ENCODE data around the gene SLC26A4. TPM values are rescaled to one million over a fixed set of nuclear protein-coding genes. Genes with fewer than 3 reads are reported as not detected.

The SLC26A4 gene
- total and polyA plus RNA-seq, 9 of the 15 experiments (the other 6 are each of a cell fraction or from before 2014, with no cell fraction given) = 0.09 to 1.2 (median 0.33) TPM

- TF ChIP-seq CHD4 (IDR thresholded peaks at IDR 0.05; ENCODE audit: insufficient read depth, insufficient replicate concordance, low read depth, low read length, poor library complexity, severe bottlenecking) (no peak), ZNF263 (CRISPR knock-in tag; IDR thresholded peaks at IDR 0.05; ENCODE audit: borderline replicate concordance) (no peak; the same call in 1 of the 2 replicates), ZNF584 (CRISPR knock-in tag; IDR thresholded peaks at IDR 0.05; ENCODE audit: low read depth) (peak; percentile 93), KLF13 (tag; IDR thresholded peaks at IDR 0.05; ENCODE audit: borderline replicate concordance, low read depth) (peak; percentile 41; the same call in 1 of the 2 replicates), RHOXF2B (CRISPR knock-in tag; conservative IDR thresholded peaks at IDR 0.05) (peak; percentile 78; the same call in 1 of the 2 replicates), HMG20A (CRISPR knock-in tag; conservative IDR thresholded peaks at IDR 0.05) (0 out of 2 replicates have a peak, but pooled peaks have one; percentile 65), OTX1 (CRISPR knock-in tag; IDR thresholded peaks at IDR 0.05) (peak; percentile 79; the same call in 1 of the 2 replicates), ELF1 (tag; IDR thresholded peaks at IDR 0.05) (no peak), PRPF4 (IDR thresholded peaks at IDR 0.05; ENCODE audit: insufficient read depth, low read depth, low read length, poor library complexity, severe bottlenecking) (no peak), ARNT (IDR thresholded peaks at IDR 0.05) (peak in 1 of 2 experiments; percentile 75; a peak in 2 of 4 replicates), HDAC3 (IDR thresholded peaks at IDR 0.05; ENCODE audit: borderline replicate concordance, partially characterized antibody) (no peak), ZZZ3 (IDR thresholded peaks at IDR 0.05) (0 out of 2 replicates have a peak, but pooled peaks have one; percentile 36), HLTF (IDR thresholded peaks at IDR 0.05) (no peak), CSDE1 (IDR thresholded peaks at IDR 0.05) (peak; percentile 27 to 57; a peak in 1 of 4 replicates), SIN3A (IDR thresholded peaks at IDR 0.05; ENCODE audit: borderline replicate concordance in 2 of 2, control insufficient read depth in 1 of 2, low read depth in 2 of 2, low read length in 2 of 2) (no peak), MXI1 (IDR thresholded peaks at IDR 0.05; ENCODE audit: low read depth, low read length) (no peak), ZNF431 (CRISPR knock-in tag; IDR thresholded peaks at IDR 0.05) (no peak), KAT2B (IDR thresholded peaks at IDR 0.05; ENCODE audit: low read depth, low read length) (no peak), SMARCA5 (IDR thresholded peaks at IDR 0.05) (0 out of 2 replicates have a peak, but pooled peaks have one; percentile 56), ZNF232 (CRISPR knock-in tag; IDR thresholded peaks at IDR 0.05) (0 out of 2 replicates have a peak, but pooled peaks have one; percentile 51), PHF8 (IDR thresholded peaks at IDR 0.05; ENCODE audit: borderline replicate concordance, low read length) (peak; percentile 47; the same call in 1 of the 2 replicates), SREBF1 (IDR thresholded peaks at IDR 0.05; ENCODE audit: borderline replicate concordance, low read depth, low read length) (no peak), ZKSCAN8 (CRISPR knock-in tag; IDR thresholded peaks at IDR 0.05) (no peak), ZNF324 (CRISPR knock-in tag; IDR thresholded peaks at IDR 0.05) (peak; percentile 18; the same call in 1 of the 2 replicates)
- TF ChIP-seq, protein P1, sequence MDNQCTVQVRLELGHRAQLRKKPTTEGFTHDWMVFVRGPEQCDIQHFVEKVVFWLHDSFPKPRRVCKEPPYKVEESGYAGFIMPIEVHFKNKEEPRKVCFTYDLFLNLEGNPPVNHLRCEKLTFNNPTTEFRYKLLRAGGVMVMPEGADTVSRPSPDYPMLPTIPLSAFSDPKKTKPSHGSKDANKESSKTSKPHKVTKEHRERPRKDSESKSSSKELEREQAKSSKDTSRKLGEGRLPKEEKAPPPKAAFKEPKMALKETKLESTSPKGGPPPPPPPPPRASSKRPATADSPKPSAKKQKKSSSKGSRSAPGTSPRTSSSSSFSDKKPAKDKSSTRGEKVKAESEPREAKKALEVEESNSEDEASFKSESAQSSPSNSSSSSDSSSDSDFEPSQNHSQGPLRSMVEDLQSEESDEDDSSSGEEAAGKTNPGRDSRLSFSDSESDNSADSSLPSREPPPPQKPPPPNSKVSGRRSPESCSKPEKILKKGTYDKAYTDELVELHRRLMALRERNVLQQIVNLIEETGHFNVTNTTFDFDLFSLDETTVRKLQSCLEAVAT (IDR thresholded peaks at IDR 0.05) = no peak; a peak in 2 of 4 replicates
- TF ChIP-seq, protein P2, sequence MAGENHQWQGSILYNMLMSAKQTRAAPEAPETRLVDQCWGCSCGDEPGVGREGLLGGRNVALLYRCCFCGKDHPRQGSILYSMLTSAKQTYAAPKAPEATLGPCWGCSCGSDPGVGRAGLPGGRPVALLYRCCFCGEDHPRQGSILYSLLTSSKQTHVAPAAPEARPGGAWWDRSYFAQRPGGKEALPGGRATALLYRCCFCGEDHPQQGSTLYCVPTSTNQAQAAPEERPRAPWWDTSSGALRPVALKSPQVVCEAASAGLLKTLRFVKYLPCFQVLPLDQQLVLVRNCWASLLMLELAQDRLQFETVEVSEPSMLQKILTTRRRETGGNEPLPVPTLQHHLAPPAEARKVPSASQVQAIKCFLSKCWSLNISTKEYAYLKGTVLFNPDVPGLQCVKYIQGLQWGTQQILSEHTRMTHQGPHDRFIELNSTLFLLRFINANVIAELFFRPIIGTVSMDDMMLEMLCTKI (IDR thresholded peaks at IDR 0.05; ENCODE audit: partially characterized antibody) = no peak
Observed at GRCh38 chr7:107742678-107743566, 82.3 kb downstream of the SLC26A4 start (continued).
